Inflammatory macrophage treated with lipopolysaccharide for 4 hours (primary cell): Measurements from ENCODE around the gene PXYLP1.
"Not testable (repeated sequence)": the region's sequence is repeated elsewhere in the genome, so short reads cannot be mapped to it uniquely, and the experiment has no call there.

Source experiments
- DNase-seq: peaks from one replicate; pipeline ENCODE4 v3.0.0-alpha.2; 2020

The PXYLP1 gene

GRCh38 chr3:141302364-141303141 is 70.9 kb downstream of the PXYLP1 start:
- peak; percentile 97 for DNase-seq

- peak; percentile 83 for DNase-seq
Measured at GRCh38 chr3:141303481-141304223, 72.0 kb downstream of the PXYLP1 start.

GRCh38 chr3:141305436-141305835 is 73.8 kb downstream of the PXYLP1 start:
- DNase-seq: no peak

GRCh38 chr3:141306276-141306675 is 74.7 kb downstream of the PXYLP1 start:
- no peak for DNase-seq

- no peak for DNase-seq
Measured at GRCh38 chr3:141306922-141307321, 75.3 kb downstream of the PXYLP1 start.

GRCh38 chr3:141307351-141308059 is 75.9 kb downstream of the PXYLP1 start:
- DNase-seq: no peak

GRCh38 chr3:141308588-141309218 is 77.1 kb downstream of the PXYLP1 start:
- peak; percentile 48 for DNase-seq

GRCh38 chr3:141311170-141311495 is 79.5 kb downstream of the PXYLP1 start:
- no peak for DNase-seq

GRCh38 chr3:141311496-141312353 is 80.1 kb downstream of the PXYLP1 start:
- peak; percentile 99 for DNase-seq

- no peak for DNase-seq
Measured at GRCh38 chr3:141312354-141313092, 80.9 kb downstream of the PXYLP1 start.

- no peak for DNase-seq
Measured at GRCh38 chr3:141313093-141313683, 81.6 kb downstream of the PXYLP1 start.

- DNase-seq: not testable (repeated sequence)
Measured at GRCh38 chr3:141314415-141314814, 82.8 kb downstream of the PXYLP1 start.

- DNase-seq: no peak
Measured at GRCh38 chr3:141316851-141317250, 85.2 kb downstream of the PXYLP1 start.

GRCh38 chr3:141320399-141321108 is 88.9 kb downstream of the PXYLP1 start:
- no peak for DNase-seq

- DNase-seq: no peak
Measured at GRCh38 chr3:141321109-141321497, 89.5 kb downstream of the PXYLP1 start.

- DNase-seq: no peak
Measured at GRCh38 chr3:141323936-141324704, 92.5 kb downstream of the PXYLP1 start.

GRCh38 chr3:141326123-141326522 is 94.5 kb downstream of the PXYLP1 start:
- no peak for DNase-seq

GRCh38 chr3:141326626-141327025 is 95.0 kb downstream of the PXYLP1 start:
- DNase-seq: no peak

GRCh38 chr3:141328286-141329166 is 96.9 kb downstream of the PXYLP1 start:
- no peak for DNase-seq
